ENCODE results near the gene ERMAP. TPM values are rescaled to one million over a fixed set of nuclear protein-coding genes. Genes with fewer than 3 reads are reported as not detected.

The ERMAP gene
- total and polyA plus RNA-seq, 2 of the 8 experiments (the other 6 are each of a cell fraction or from before 2014, with no cell fraction given): 2.5 to 3.9 TPM

DNA sequence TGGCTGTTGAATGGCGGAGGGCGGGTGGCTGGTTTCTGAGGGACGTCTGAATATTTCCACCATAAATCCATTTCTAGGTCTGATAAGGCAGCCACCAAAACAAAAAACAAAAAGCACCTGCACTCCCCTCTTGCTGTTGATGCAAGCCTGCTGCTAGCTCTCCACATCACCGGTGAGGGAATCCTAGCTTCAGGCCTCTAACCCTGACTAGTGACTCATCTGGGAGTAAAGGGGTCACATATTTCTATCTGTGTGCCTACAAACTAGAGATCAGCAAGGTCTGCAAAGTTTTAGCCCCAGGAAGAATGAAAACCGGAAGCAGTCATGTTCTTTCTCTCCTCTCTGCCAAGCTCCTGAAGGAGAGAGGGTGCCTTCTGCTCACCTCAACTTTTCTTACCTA is 10.3 kb upstream of the ERMAP start:
- H3K23ac ChIP-seq (ENCODE audit: insufficient read length): no peak overlapping the region
- no peak overlapping the region for H2AK5ac ChIP-seq (ENCODE audit: low read depth, low read length)
- H3K79me1 ChIP-seq (ENCODE audit: low read depth, low read length): no peaks in the 10 kb centered on the region
- H2AFZ ChIP-seq (ENCODE audit: low read length): no peak overlapping the region
- no peak overlapping the region for H3K27ac ChIP-seq (ENCODE audit: low read depth, low read length)
- H4K20me1 ChIP-seq (replicated peaks in 1 of 2; ENCODE audit: control insufficient read depth in 1 of 2, insufficient read depth in 2 of 2, low read length in 2 of 2): no peaks in the 10 kb centered on the region
- DNase-seq (ENCODE audit: low read depth in 1 of 2, low spot score in 2 of 2): no peak
- no peak overlapping the region for H2BK5ac ChIP-seq (ENCODE audit: low read depth, low read length)
- POLR2A ChIA-PET (ENCODE audit: partially characterized antibody): interaction anchor here (2.7 kb wide), 1 partner anchor 10 kb away, joined by 12 read pairs; the partner anchor contains the start of gene ERMAP
- no peak overlapping the region for H3K4ac ChIP-seq (replicated peaks; ENCODE audit: insufficient read length, low read depth, low read length)
- H3K23me2 ChIP-seq (ENCODE audit: low read depth, low read length): no peaks in the 10 kb centered on the region
- no peaks in the 10 kb centered on the region for H3K79me2 ChIP-seq (ENCODE audit: control insufficient read depth in 1 of 2, insufficient read depth in 2 of 2, low read length in 2 of 2)
- no peak overlapping the region for H3K56ac ChIP-seq (replicated peaks; ENCODE audit: insufficient read length, low read depth, low read length)
- no peak overlapping the region for H2BK20ac ChIP-seq (ENCODE audit: low read length)
- no peak overlapping the region for H4K8ac ChIP-seq (ENCODE audit: extremely low read depth, insufficient read depth, low read length)
- H3K4me3 ChIP-seq (ENCODE audit: extremely low read depth in 1 of 4, insufficient read depth in 2 of 4, low read depth in 3 of 4, low read length in 4 of 4): no peak overlapping the region
- no peak for FAIRE-seq
- no peak overlapping the region for H2BK120ac ChIP-seq (replicated peaks; ENCODE audit: low read depth, low read length)
- H4K5ac ChIP-seq (ENCODE audit: insufficient read length, low read depth, low read length): no peak overlapping the region
- no peak overlapping the region for H3K18ac ChIP-seq (ENCODE audit: extremely low read depth, low read length)
- no peak overlapping the region for H3K9ac ChIP-seq (replicated peaks in 1 of 4; ENCODE audit: extremely low read depth in 1 of 4, low read depth in 3 of 4, low read length in 3 of 4)
- H3K27me3 ChIP-seq (replicated peaks in 1 of 4; ENCODE audit: control insufficient read depth in 3 of 4, extremely low read depth in 1 of 4, insufficient read depth in 3 of 4, low read length in 3 of 4): no peaks in the 10 kb centered on the region
- H2BK15ac ChIP-seq (ENCODE audit: low read length): no peak overlapping the region
- no peak overlapping the region for H4K91ac ChIP-seq (replicated peaks; ENCODE audit: insufficient read length, low read length)
- H3K4me1 ChIP-seq (replicated peaks in 1 of 4; ENCODE audit: control insufficient read depth in 3 of 4, insufficient read depth in 4 of 4, low read length in 3 of 4): no peaks in the 10 kb centered on the region
- H3K9me3 ChIP-seq (ENCODE audit: insufficient read depth in 2 of 2, low read depth in 1 of 2, low read length in 1 of 2): peaks cover 9 to 11% of the 10 kb centered on the region in 2 experiments
- CTCF ChIA-PET (ENCODE audit: partially characterized antibody): interaction anchor here (0.6 kb wide), 2 partner anchors 34 to 262 kb away, joined by 3 to 5 read pairs; no protein-coding TSS in a partner anchor
- 89% methylated on average over 5 of the region's 5 CpGs; no CpG with 5 or more reads in 1 of the 2 experiments for WGBS, 2 experiments (ENCODE audit: extremely low coverage in 1 of 2, insufficient coverage in 1 of 2, insufficient read length in 1 of 2, insufficient replicate concordance in 2 of 2, low coverage in 1 of 2, low lambda C conversion rate in 2 of 2, missing lambda C conversion rate in 1 of 2)
- H3K14ac ChIP-seq (ENCODE audit: insufficient read length): no peak overlapping the region
- no peak overlapping the region for H2BK12ac ChIP-seq (ENCODE audit: low read depth, low read length)
- H3K4me2 ChIP-seq (ENCODE audit: insufficient read depth in 1 of 2, low read depth in 2 of 2, low read length in 2 of 2): no peak overlapping the region
- H3K36me3 ChIP-seq (ENCODE audit: control insufficient read depth in 2 of 4, insufficient read depth in 4 of 4, low read length in 3 of 4): peaks cover 0 to 12% (median 2%) of the 10 kb centered on the region in 4 experiments; a peak in 4 of 8 replicates
- TF ChIP-seq SAP30 (IDR thresholded peaks at IDR 0.05; ENCODE audit: insufficient read depth, insufficient replicate concordance, low read length): no peak
- TF ChIP-seq CBX5 (IDR thresholded peaks at IDR 0.05; ENCODE audit: low read depth, low read length): no peak
- no peak for TF ChIP-seq SRF (IDR thresholded peaks at IDR 0.05; ENCODE audit: low read depth, low read length)
- no peak for TF ChIP-seq RNF2 (IDR thresholded peaks at IDR 0.05; ENCODE audit: borderline replicate concordance, low read depth, low read length, missing control alignments, poor library complexity, severe bottlenecking)
- TF ChIP-seq ASH2L (IDR thresholded peaks at IDR 0.05; ENCODE audit: low read length): no peak

All from H1 (cell line).